ENCODE results near the gene NPSR1. TPM values are rescaled to one million over a fixed set of nuclear protein-coding genes. Genes with fewer than 3 reads are reported as not detected.
"Not testable (repeated sequence)": the region's sequence is repeated elsewhere in the genome, so short reads cannot be mapped to it uniquely, and the experiment has no call there.

Gene NPSR1
- total RNA-seq, 1 experiment from 2014 or later, result not detected

DNA sequence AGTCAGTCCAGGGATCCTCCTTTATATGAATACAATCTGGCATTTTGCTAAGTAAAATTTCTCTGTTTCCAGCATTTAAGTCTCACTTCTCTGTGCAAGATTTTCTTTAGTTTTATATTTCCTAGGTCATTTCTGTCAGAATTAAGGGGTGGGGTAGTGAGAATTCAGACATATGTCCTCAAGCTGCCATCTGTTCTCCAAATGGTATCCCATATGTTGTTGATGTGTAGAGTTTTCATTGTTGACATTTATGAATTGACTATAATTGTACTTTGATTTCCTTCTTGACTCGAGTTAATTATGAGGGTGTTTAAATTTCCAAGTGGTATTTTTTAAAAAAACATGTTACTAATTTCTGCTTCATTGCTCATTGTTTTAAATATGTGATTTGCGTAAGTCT lies 148.8 kb downstream of the NPSR1 start:
- no peaks in the 10 kb centered on the region for H3K9me3 ChIP-seq (replicated peaks)
- no peak for DNase-seq (ENCODE audit: low read depth in 1 of 2, low spot score in 2 of 2)
- H3K27ac ChIP-seq, result no peak overlapping the region
- H3K4me3 ChIP-seq, result no peak overlapping the region
- H3K4me1 ChIP-seq (replicated peaks), result no peaks in the 10 kb centered on the region
- no peaks in the 10 kb centered on the region for H3K27me3 ChIP-seq (replicated peaks)
- no peaks in the 10 kb centered on the region for H3K36me3 ChIP-seq

GRCh38 chr7:34807548-34808340 lies 149.7 kb downstream of the NPSR1 start:
- H3K27ac ChIP-seq, result no peak overlapping the region
- no peaks in the 10 kb centered on the region for H3K4me1 ChIP-seq (replicated peaks)
- DNase-seq (ENCODE audit: low read depth in 1 of 2, low spot score in 2 of 2), result no peak
- no peaks in the 10 kb centered on the region for H3K36me3 ChIP-seq
- no peaks in the 10 kb centered on the region for H3K27me3 ChIP-seq (replicated peaks)
- H3K9me3 ChIP-seq (replicated peaks), result no peaks in the 10 kb centered on the region
- no peak overlapping the region for H3K4me3 ChIP-seq

DNA sequence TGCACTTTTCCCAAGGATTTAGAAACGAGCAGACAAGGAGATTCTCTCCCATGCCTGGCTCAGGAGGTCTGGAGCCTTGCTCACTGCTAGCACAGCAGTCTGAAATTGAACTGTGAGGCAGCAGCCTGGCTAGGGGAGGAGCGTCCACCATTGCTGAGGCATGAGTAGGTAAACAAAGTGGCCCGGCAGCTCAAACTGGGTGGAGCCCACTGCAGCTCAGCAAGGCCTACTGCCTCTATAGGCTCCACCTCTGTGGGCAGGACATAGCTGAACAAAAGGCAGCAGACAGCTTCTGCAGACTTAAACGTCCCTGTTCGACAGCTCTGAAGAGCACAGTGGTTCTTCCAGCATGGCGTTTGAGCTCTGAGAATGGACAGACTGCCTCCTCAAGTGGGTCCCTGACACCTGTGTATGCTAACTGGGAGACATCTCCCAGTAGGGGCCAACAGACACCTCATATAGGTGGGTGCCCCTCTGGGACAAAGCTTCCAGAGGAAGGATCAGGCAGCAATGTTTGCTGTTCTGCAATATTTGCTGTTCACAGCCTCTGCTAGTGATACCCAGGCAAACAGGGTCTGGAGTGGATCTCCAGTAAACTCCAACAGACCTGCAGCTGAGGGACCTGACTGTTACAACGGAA lies 156.3 kb downstream of the NPSR1 start:
- H3K27ac ChIP-seq; H3K4me1 ChIP-seq (replicated peaks); H3K9me3 ChIP-seq (replicated peaks); H3K36me3 ChIP-seq; H3K27me3 ChIP-seq (replicated peaks); H3K4me3 ChIP-seq; DNase-seq (ENCODE audit: low read depth in 1 of 2, low spot score in 2 of 2): not testable (repeated sequence)

- Histone ChIP-seq H3K27ac (no peak overlapping the region), H3K36me3 (no peaks in the 10 kb centered on the region), H3K4me3 (no peak overlapping the region), H3K4me1 (replicated peaks) (no peaks in the 10 kb centered on the region), H3K27me3 (replicated peaks) (no peaks in the 10 kb centered on the region), H3K9me3 (replicated peaks) (no peaks in the 10 kb centered on the region)
- no peak for DNase-seq (ENCODE audit: low read depth in 1 of 2, low spot score in 2 of 2)
These were observed 164.0 kb downstream of the NPSR1 start for GRCh38 chr7:34821932-34822558.

DNA sequence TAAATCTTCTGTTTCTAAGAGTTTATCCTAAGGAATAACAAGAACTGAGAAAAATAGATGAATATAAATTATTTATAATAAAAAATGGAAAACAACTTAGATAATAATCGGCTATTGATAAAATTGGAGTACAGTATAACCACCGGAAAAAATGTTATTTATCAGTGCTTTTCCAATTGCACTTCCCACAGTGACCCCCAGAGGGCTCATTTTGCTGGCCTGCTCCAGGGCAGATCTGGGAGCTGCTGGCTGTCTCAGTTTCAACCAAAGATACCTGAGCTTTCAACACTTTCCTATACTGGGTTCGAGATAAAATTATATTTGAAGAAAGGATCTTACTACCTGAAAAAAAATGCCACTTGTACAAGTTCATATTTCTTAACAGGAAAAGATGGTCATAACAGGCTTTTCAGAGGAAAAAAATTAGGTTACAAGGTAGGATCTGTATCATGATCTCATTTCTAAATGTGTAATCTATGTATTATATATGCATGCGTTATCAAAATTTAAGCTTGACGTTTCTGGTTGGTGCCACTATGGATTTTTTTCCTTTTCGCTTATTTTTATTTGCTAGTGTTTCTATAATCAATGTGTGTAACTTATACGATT lies 165.7 kb downstream of the NPSR1 start:
- no peak overlapping the region for H3K4me3 ChIP-seq
- no peaks in the 10 kb centered on the region for H3K36me3 ChIP-seq
- no peaks in the 10 kb centered on the region for H3K9me3 ChIP-seq (replicated peaks)
- no peaks in the 10 kb centered on the region for H3K27me3 ChIP-seq (replicated peaks)
- no peaks in the 10 kb centered on the region for H3K4me1 ChIP-seq (replicated peaks)
- no peak overlapping the region for H3K27ac ChIP-seq
- DNase-seq (ENCODE audit: low read depth in 1 of 2, low spot score in 2 of 2), result peak in 1 of 2 experiments; percentile 13

GRCh38 chr7:34825221-34825620 lies 167.2 kb downstream of the NPSR1 start:
- Histone ChIP-seq H3K4me1 (replicated peaks) (no peaks in the 10 kb centered on the region), H3K9me3 (replicated peaks) (no peaks in the 10 kb centered on the region), H3K27me3 (replicated peaks) (no peaks in the 10 kb centered on the region), H3K4me3 (no peak overlapping the region), H3K27ac (no peak overlapping the region), H3K36me3 (no peaks in the 10 kb centered on the region)
- DNase-seq (ENCODE audit: low read depth in 1 of 2, low spot score in 2 of 2), result no peak

DNA sequence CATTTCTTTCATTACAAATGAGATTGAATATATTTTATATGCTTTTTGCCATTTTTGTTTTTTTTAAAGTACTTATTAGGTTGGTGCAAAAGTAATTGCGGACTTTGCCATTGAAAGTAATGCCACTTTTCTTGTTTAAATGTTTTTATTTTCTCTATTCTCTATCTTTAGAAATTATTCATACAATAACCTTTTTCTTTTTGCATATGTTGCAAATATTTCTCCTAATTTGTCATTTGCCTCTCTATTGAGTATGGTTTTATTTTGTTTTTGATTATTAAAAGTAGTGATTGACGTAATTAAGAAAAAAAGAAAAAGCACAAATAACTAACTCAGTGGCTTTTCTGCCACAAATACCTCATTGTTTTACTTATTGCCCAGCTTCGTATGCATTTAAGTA lies 172.4 kb downstream of the NPSR1 start:
- H3K36me3 ChIP-seq, result no peaks in the 10 kb centered on the region
- H3K4me1 ChIP-seq (replicated peaks), result no peaks in the 10 kb centered on the region
- H3K27me3 ChIP-seq (replicated peaks), result no peaks in the 10 kb centered on the region
- no peak overlapping the region for H3K4me3 ChIP-seq
- H3K9me3 ChIP-seq (replicated peaks), result no peaks in the 10 kb centered on the region
- DNase-seq (ENCODE audit: low read depth in 1 of 2, low spot score in 2 of 2), result no peak
- no peak overlapping the region for H3K27ac ChIP-seq

GRCh38 chr7:34831436-34831835 lies 173.4 kb downstream of the NPSR1 start:
- no peaks in the 10 kb centered on the region for H3K27me3 ChIP-seq (replicated peaks)
- H3K9me3 ChIP-seq (replicated peaks), result no peaks in the 10 kb centered on the region
- H3K4me3 ChIP-seq, result no peak overlapping the region
- DNase-seq (ENCODE audit: low read depth in 1 of 2, low spot score in 2 of 2), result no peak
- no peaks in the 10 kb centered on the region for H3K4me1 ChIP-seq (replicated peaks)
- H3K27ac ChIP-seq, result no peak overlapping the region
- H3K36me3 ChIP-seq, result no peaks in the 10 kb centered on the region

GRCh38 chr7:34832020-34832419 lies 174.0 kb downstream of the NPSR1 start:
- Histone ChIP-seq H3K27me3 (replicated peaks) (no peaks in the 10 kb centered on the region), H3K36me3 (no peaks in the 10 kb centered on the region), H3K9me3 (replicated peaks) (no peaks in the 10 kb centered on the region), H3K27ac (no peak overlapping the region), H3K4me1 (replicated peaks) (no peaks in the 10 kb centered on the region), H3K4me3 (no peak overlapping the region)
- DNase-seq (ENCODE audit: low read depth in 1 of 2, low spot score in 2 of 2), result no peak

DNA sequence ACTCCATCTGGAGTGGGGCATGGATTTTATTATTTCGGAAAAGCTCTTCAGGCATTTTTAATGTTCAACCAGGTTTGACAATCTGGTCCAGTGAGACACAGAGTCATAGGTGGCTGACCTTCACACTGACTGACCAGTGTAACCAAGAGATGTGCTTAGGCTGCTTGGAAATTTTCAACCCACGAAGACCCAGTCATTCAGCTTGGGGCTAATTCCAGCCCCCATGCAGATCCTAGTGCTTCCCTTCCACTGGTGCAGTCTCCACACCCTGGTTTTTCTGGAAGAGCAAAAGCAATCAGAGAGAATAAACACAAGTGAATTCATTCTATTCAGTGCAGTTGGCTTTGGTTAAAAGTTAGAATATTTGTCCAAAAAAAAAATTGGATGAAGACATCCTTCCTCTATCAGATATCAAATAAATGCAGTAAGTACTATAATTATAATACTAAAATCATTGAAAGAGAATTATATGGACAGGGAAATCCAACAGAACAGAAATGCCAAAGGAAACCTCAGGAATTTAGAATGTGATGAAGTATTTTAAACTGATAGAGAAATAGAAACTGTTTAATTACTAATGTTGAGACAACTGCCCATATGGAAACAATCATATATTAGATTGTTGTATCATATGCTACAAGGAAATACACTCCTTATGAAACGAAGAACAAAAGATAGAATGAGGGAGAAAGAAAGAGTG lies 178.0 kb downstream of the NPSR1 start:
- Histone ChIP-seq H3K4me3 (no peak overlapping the region), H3K27me3 (replicated peaks) (no peaks in the 10 kb centered on the region), H3K4me1 (replicated peaks) (no peaks in the 10 kb centered on the region), H3K27ac (no peak overlapping the region), H3K9me3 (replicated peaks) (no peaks in the 10 kb centered on the region), H3K36me3 (no peaks in the 10 kb centered on the region)
- DNase-seq (ENCODE audit: low read depth in 1 of 2, low spot score in 2 of 2), result no peak

DNA sequence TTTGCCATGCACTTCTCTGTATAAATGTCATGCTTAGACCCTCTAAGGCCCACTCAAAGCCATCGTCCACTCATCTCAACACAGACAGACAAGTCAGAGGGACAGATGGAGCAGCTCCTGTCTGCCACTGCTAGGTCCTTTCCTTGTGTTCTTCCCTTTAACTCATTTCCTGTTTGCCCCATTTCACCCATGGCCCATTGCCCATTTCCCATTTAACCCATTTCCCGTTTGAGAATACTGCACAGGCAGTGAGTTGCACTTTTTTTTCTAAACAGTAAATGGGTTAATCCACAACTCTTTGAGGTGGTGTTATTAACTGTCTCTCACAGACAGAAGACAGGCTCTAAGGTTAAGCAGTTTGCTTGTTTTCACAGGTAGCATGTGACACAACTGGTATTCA lies 179.3 kb downstream of the NPSR1 start:
- Histone ChIP-seq H3K36me3 (no peaks in the 10 kb centered on the region), H3K27me3 (replicated peaks) (no peaks in the 10 kb centered on the region), H3K4me3 (no peak overlapping the region), H3K9me3 (replicated peaks) (no peaks in the 10 kb centered on the region), H3K27ac (no peak overlapping the region), H3K4me1 (replicated peaks) (no peaks in the 10 kb centered on the region)
- DNase-seq (ENCODE audit: low read depth in 1 of 2, low spot score in 2 of 2), result no peak

GRCh38 chr7:34837801-34838201 lies 179.8 kb downstream of the NPSR1 start:
- Histone ChIP-seq H3K9me3 (replicated peaks) (no peaks in the 10 kb centered on the region), H3K4me1 (replicated peaks) (no peaks in the 10 kb centered on the region), H3K4me3 (no peak overlapping the region), H3K36me3 (no peaks in the 10 kb centered on the region), H3K27me3 (replicated peaks) (no peaks in the 10 kb centered on the region), H3K27ac (no peak overlapping the region)
- no peak for DNase-seq (ENCODE audit: low read depth in 1 of 2, low spot score in 2 of 2)

DNA sequence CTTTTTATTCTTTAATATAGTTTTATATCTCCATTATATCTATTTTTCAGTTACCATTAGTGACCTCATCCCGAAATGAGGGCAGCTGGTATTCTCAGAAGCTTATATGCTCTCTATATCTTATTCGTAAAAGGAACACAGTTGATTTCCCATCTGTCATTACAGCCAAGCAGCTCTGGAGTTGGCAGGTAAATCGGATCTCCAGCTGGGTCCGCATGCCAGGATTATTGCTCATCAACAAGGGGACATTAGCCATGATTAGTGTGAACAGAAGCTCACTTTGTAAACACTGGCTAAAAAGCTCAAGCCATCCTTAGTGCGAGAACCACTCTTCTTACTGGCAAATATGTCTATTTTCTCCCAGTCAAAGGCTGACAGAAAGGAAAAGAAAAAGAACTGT lies 180.3 kb downstream of the NPSR1 start:
- no peak for DNase-seq (ENCODE audit: low read depth in 1 of 2, low spot score in 2 of 2)
- Histone ChIP-seq H3K36me3 (no peaks in the 10 kb centered on the region), H3K9me3 (replicated peaks) (no peaks in the 10 kb centered on the region), H3K27ac (no peak overlapping the region), H3K27me3 (replicated peaks) (no peaks in the 10 kb centered on the region), H3K4me1 (replicated peaks) (no peaks in the 10 kb centered on the region), H3K4me3 (no peak overlapping the region)
